ENCODE measurements around the gene SH3PXD2A.
"Not testable (repeated sequence)": the region's sequence is repeated elsewhere in the genome, so short reads cannot be mapped to it uniquely, and the experiment has no call there.

The SH3PXD2A gene

DNA sequence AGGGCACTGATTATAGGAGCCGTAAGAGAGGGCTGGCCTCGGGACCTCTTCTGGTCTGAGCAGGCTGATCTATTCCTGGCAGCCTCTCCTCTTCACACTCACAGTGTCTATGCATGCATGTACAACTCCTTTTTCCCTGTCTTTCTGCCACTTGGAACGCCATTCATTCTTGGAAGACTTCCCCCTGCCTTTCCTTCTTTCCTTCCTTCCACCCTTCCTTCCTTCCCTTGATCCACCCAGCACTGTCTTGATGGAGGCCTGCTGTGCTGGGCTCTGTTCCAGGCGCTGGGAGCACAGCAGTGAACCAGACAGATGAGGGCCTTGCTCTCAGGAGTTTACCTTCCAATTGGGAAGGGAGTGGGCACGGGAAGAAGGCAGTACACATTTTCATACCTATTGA is 114.8 kb downstream of the SH3PXD2A start:
- DNase-seq: no peak

DNA sequence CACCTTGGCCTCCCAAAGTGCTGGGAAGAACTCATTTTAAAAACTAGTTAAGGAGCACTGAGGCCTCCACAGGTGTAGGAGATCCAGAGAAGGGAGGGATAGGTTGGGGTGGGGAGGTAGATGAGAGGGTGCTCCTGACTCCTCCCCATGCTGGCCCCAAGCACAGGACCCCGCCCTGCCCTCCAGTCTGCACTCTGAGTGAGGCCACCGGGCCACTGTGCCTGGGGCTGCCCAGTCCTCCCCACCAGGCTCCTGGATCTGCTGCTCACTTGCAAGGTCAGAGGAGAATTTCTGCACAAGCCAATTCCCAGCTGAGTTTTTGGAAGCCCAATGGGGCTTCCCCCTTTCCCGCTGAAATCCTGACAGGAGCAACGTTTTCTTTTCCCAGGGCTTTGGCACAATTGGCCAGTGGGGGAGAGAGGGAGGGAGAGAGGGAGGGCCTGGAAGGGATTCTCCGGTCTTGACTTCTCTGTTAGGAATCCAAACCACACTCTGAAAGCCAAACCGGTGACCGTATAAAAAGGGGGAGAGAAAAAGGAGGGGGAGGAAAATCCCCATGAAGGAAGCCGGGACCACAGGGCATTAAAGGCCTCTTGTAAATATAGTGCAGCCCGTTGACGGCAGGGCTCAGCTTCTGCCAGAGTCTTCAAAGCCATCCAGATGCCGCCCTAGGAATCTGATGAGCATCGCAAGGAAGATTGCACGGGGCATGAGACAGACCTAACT is 116.2 kb downstream of the SH3PXD2A start:
- peak; percentile 26 for DNase-seq

DNA sequence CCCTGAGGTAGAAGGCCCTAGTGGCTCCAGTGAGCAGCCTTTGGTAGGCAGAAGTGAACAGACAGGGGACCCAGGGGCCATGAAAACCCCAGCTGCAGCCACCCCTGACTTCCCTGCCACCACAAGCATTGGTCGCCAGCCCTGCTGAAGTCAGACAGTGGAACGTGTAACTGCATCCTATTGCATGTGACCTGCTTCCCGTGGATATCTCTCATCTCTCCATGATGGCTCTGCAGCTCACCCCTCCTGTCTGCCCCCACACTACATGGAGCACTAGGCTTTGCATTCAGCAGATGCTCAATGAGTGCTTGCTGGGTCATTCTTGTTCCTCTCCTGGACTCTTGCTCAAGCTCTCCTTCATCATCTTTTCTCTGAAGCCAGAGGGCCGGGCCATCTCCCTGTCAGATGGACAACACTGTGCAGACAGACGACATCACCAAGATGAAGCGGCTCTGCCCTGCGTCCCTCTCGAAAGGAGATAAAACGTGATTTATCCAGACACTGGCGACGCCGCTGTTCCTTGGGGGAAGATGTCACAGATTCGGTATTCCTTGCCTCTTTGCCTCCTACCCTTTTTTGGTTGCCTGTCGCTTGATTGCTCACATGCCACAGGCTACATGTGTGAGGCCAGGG is 117.5 kb downstream of the SH3PXD2A start:
- no peak for DNase-seq

DNA sequence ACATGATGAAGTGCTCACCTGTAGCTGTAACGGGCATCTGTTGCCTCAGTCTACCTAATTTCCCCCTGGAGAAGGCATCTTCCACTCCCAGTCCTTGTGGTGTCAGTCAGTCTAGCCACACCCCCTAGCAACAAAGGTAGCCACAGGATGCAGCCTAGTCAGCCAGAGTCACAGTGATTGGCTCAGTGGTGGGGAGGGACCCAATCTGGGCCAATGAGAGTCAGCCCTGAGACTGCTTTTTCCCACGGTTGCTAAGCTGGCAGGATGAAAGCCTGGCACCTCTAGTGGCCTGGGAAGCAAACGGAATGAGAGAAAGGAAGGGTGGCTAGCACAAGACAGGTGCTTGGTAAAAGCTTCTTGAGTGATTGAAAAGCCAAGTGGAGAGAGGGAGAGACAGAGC is 118.6 kb downstream of the SH3PXD2A start:
- DNase-seq: no peak

DNA sequence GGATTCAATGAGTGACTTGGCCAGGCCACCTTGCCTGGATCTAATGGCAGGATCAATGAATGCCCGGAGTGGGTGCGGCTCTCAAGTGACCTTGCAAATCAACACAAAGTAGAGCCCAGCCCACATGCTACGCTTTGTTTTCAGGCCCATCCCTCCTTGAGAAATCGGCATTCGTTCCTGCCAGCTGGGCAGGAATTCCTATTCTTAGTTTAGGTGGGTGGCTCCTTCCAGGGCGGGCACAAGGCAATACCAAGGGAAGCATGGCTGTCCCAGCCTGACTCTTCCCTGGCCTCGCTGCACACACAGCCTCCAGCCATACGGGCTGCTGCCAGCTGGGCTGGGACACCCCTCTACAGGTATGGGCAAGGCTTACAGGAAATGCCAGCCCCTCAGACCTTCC is 119.3 kb downstream of the SH3PXD2A start:
- no peak for DNase-seq

DNA sequence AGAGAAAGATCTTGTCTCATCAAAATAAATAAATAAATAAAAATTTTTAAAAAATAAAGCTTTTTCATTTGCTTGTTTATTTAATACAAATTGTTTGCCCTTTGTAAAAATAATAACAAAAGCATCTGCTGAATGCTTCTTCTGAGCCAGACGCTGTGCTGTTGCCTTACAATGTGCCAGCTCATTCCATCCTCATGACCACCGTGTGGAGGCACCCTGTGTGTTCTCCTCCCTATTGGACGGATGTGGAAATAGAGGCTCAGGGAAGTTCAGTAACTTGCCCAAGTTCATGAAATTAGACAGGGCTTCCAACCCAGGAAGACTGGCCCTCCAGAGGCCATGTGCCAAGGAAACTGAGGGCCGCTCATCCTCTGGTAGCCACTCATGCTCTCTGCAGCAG is 120.6 kb downstream of the SH3PXD2A start:
- DNase-seq: no peak

DNA sequence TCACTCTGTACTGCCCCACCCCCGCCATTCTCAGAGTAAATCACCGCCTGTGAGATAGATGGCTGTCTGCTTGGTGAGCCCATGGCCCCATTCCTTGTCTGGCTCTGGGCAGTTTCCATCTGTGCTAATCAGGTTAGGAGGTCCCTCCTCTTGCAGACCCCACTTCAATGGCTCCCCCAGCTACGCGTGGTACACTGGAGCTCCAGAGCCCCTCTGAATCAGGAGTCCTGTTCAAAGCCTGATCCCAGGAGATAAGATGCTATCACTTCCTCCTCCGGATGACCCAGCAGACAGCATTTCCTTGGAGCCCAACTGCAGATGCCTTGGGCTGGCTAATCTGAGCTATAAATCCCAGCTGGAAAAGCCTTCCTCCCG is 122.3 kb downstream of the SH3PXD2A start:
- DNase-seq: no peak

DNA sequence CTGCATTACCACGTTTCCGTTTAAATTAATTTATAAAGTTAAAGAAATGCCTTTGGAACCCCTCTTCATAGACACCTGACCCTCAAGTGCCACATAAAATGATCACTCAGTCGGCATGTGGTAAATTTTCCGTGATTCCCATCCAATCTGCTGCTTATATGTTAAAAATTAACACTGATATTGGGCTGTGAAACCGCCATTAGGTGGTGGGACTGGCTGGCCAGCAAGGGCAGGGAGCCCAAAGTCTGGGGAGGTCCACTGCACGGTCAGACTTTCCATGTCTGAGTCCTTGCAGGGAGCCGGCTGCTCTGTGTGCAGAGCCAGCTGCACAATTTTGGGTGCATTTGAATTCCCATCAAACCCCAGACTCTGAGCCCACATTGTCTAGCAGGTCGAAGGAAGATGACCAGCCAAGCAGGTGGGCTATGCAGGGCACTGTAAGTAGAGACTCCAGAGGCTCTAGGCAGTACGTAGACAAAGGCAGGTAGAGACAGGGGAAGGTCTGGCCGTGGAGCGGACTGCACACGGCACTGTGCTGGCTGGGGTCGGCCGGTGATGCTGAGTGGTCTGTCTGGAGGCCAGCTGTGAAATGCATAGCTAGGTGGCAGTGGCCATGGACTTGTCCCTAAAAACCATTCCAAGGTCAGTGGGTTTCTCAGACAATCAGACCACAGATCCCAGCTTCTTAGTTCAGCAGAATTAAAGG is 122.9 kb downstream of the SH3PXD2A start:
- no peak for DNase-seq

DNA sequence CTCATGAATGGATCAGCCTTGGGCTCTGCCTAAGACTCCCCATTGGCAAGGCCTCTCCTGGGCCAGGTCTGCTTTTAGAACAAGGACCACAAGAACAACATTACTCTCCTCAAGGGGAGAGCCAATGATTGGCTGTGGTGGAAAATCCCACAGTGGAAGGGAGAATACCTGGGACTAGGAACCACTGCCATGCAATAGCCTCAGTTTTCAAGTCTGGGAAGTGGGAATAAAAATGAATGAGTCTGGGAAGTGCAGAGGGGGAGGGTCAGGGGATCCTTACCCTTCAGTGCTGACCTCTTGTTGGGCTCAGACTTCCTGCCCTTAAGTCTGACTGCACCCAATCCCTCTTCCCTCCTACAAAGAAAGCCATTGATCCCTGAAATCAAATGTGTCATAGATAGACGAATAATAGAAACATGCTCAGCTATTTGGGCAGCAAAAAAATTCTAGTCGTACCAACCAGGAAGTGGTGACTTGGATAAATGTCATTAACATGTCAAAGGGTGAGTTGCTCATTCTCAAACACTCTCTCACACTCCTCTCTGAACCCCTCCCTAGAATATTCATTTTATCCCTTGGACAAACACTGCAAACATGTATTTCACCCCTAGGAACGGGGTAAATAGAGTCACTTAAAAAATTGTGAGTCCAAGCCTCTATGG is 123.6 kb downstream of the SH3PXD2A start:
- no peak for DNase-seq

DNA sequence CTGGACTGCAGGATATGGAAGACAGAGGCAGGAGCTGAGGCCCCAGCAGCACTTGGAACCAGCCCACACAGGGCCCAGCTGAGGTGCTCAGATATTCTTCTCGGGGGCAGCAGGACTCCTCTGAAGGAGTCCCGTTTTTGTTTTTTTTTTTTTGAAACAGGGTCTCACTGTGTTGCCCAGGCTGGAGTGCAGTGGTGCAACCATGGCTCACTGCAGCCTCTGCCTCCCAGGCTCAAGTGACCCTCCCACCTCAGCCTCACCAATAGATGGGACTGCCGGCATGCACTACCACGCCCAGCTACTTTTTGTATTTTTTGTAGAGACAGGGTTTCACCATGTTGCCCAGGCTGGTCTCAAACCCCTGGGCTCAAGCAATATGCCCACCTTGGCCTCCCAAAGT is 124.3 kb downstream of the SH3PXD2A start:
- DNase-seq: not testable (repeated sequence)

DNA sequence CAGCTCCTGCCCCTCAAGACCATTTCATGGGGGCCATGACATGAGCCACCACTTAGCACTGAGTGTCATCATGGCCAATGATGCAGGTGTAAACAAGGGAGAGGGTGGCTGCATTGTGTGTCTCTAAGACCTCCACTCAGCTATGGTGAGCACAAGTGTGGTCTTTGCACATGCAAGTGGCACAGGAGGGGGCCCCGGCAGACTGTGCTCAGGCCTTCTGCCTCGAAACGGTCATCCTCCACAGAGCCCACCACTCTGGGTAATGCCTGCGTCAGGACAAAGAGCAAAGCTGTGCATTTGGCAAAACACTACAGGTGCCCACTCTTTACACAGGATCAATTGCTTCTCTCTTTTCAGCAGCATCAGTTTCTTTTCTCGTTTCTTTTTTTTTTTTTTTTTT is 125.5 kb downstream of the SH3PXD2A start:
- no peak for DNase-seq

DNA sequence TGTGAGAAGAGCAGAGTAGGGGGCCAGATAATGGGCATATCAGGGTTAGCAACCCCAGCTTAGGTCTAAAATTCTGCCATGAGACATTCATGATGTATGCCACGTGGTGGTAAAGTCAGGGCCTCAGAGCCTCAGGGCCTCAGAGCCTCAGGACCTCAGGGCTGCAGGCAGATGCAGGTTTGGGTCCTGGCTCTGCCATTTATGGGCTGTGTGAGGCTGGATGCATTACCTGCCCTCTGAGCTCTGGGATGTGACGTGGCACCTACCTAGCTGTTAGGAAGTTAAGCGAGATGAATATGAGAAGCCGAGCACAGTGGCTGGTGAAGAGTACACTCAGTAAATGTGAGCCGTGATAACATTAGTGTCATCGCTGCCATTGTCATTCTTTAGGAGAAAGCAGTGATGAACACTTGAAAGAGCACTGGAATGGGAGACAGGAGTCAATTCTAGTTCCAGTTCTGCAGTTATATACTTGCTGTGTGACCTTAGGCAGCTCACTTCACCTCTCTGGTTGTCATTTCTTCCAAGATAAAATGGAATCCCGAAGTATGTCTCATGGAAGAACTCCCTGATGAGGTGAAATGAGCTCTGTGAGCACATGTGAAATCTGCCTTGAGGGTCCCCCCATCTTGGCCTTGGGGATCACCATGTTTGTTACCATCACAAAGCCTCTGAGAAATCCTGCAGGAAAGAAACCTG is 127.2 kb downstream of the SH3PXD2A start:
- no peak for DNase-seq

DNA sequence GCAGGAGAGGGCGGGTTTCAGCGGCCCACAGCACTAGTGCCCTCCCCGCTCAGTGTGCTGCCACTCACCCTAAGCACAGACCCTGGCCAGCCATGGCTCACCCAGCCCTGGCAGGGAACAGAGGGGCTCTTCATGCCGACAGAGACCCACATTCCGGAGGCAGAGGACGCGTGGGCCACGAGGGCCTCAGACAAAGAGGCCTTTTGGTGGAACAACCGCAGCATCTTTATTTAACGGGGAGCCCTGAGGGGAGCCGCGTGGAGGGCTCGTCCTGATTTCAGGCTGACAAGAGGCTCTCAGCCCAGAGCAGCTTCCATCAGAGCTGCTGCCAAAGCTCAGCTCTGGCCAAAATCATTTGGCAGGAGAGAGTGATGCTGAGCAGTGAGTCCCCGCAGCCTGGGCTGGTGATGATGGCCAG is 127.8 kb downstream of the SH3PXD2A start:
- peak; percentile 66 for DNase-seq

DNA sequence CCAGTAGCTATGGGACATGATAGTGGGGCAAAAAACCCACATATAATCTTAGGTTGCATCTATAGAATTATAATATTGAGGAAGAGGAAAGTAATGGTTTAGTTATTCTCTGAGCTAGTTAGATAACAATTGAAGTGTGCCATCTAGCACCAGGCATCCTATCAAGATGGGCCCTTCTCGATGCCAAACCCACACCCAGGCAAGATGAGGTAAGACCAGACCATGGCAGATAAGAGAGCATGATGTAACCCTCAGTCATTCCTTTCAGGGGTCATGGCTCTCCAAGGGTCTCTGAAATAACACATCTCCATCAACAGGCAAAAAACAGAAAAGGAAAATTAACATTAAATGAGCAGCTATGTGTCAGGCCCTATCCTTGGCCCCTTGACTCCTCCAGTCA is 128.7 kb downstream of the SH3PXD2A start:
- DNase-seq: no peak

DNA sequence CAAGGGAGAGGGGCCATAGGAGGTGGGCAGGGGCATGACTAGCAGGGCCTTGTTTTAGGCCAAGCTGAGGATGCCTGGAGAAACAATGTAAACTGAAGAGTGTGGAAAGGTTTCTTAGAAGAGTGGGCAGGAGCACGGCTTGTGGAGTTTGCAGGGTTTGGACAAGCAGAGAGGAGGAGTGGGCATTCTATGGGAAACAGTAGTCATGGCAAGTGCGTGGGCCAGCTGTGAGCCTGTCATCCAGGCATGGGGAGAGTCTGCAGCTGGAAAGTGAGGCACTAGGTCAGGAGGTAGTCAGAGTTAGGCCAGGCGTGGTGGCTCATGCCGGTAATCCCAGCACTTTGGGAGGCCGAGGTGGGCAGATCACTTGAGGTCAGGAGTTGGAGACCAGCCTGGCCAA is 130.1 kb downstream of the SH3PXD2A start:
- no peak for DNase-seq

DNA sequence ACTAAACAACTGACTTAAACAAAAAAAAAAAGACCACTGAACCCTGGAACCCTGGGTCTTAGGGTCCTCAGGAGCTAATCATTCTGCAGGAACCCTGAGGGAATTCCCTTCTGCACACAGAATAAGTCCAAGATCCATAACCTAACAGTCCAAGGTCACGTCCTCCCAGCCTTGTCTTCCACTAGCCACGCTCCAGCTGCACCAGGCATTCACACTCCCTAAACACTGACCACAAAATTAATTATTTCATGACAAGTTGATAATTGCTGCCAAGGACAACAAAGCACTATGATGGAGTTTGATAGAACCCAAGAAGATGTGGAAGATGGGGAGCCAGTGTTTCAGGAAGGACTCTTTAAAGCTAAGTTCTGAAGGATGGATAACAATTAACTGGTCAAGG is 130.6 kb downstream of the SH3PXD2A start:
- no peak for DNase-seq

DNA sequence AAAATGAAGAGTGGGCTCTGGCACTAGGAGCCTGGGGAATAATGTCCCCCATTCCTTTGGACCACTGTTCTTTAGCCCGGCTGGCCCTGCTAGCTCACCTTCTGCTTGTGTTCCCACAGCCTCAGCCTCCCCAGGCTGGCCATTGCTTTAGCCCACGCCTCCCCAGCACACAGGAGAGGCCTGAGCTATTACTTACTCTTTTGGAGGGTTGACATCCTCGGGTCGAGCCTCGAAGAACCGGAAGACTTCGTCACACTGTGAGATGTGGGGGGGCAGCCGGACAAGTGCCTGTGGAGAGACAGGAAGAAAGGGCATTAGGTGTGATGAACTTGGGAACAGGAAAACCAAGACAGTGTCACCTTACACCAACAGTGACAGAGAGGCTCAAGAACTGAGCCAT is 131.3 kb downstream of the SH3PXD2A start:
- no peak for DNase-seq

DNA sequence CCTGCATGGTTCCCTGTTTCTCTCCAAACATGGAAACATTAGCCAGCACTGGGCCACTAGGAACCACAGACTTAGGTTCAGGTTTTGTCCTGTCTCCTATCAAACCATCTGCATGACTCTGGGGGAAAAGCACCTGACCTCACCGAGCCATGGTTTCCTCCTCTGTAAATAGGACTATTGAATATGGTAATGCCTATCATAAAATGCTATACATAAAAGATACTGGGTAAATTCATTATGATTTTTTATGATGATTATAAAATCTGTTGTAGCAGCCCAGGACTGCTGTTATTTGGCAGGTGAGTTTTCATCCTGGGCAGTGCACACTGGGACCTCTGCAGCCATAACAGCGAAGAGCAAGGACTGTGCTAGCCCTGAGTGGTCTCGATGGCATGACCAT is 131.8 kb downstream of the SH3PXD2A start:
- no peak for DNase-seq

DNA sequence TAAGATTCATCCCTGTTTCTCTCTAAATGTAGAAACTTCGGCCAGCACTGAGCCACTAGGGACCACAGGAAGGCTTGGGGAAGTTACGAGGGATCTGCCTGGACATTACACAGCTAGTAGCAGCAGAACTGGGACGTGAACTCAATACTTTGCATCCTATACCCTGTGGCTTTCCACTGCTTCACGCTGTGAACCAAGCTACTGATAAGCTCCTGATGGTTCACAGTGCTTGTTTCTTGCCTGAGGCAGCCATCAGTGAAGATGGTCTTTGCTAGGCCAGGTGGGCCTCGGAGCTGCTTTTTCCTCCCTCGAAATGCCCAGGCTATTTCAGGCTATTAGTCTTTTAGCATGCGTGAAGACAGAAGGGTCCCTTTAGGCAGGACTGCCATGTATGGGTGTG is 132.7 kb downstream of the SH3PXD2A start:
- no peak for DNase-seq

DNA sequence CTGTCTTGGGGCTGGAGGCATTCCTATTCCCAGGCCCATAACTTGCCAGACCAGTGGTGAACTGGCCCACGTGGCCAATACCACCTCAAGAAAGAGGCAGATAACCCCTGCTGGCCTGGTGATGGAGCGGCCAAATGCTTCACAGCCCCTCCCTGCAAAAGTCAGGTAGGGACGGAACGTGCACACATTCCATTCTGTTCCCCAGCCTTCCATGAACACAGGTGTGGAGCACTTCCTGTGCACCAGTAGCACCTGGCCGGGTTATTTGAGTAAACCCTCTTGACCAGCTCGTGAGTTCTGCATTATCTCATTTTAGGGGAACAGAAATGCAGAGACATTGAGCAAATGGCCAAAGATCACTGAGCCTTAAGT is 134.4 kb downstream of the SH3PXD2A start:
- DNase-seq: no peak

DNA sequence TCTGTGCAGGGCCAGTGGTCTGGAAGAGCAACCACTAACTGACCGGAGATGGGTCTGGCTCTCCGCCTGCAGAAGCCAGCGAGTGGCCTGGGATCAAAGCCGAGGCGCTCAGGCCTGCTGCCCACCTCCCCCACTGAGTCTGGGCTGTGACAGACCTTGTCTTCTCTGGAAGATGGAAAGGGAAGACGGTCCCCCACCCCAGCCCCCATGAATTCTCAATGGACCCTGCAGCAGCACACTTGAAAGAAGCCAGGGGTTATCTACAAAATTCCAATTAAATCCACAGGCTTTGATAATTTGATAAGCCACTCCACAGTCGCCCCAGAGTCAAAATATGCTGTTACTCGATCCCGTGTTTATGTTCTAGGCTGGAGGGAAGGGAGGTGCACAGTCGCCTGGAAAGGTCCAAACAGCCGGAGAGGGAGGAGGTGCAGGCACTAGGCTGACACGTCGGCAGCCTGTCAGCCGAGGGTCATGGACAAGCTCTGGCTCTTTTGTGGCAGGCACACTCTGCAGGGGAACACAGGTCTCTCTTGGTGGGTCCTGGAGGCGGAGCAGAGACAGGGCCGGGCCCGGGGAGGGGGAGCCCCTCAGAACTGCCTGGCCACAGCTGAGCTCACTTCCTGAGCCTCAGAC is 134.9 kb downstream of the SH3PXD2A start:
- no peak for DNase-seq

DNA sequence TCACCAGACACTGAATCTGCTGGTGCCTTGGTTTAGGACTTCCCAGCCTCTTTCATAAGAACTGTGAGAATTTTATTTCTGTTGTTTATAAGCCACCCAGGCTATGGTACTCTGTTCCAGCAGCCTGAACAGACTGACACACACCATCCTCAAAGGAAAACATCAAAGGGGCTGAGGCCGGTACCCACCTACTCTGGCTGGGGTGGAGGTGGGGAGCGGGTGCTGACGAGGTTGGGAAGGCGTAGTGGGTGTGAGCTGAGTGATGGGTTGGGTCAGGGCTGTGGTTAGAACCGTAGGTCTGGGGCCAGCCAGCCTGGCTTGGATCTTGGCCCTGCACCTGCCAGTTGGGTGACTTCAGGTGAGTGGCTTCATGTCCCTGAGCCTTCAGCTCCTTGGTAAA is 136.3 kb downstream of the SH3PXD2A start:
- DNase-seq: no peak

DNA sequence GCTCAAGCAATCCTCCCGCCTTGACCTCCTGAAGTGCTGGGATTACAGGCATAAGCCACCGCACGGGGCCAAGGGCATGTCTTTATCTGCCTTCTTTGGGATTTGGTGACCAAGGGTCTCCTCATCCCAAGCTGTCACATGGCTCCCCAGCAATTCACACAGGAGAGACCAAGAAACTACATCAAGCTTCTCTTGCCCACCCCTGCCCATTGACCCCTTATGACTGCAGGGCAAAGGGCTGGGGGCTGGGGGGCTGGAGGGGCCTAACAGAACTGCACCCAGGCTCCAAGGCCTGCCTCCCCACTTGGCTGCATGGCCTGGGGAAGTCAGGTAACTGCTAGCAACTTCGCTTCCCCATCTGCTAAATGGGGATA is 137.1 kb downstream of the SH3PXD2A start:
- DNase-seq: no peak
